B cell (primary cell): Measurements from ENCODE around the gene CDK11A. TPM values are rescaled to one million over a fixed set of nuclear protein-coding genes. Genes with fewer than 3 reads are reported as not detected.
A peak's percentile ranks its signal among the peaks of the same experiment; 100 is the strongest.

Source experiments
- ATAC-seq: fragments of 200-7000 bp; cut with Tn5 transposase; one replicate; pipeline ENCODE4 v1.10.0; 2021; ENCODE audit warnings: low read depth, mild to moderate bottlenecking, moderate number of reproducible peaks, moderate library complexity
- CTCF ChIA-PET: fragments of 350-600 bp; sonication (Branson Sonifier 250); formaldehyde crosslinking; loops from one replicate; lab custom pipeline; 2021; ENCODE audit warnings: antibody characterized with exemption, inconsistent platforms; lab: Charles Lee
- POLR2A ChIA-PET: fragments of 350-600 bp; sonication (Branson Sonifier 250); formaldehyde crosslinking; loops from one replicate; lab custom pipeline; 2021; ENCODE audit warnings: antibody characterized with exemption; lab: Charles Lee
- DNase-seq: peaks from one replicate; pipeline ENCODE4 v3.0.0; 2013
- H2AFZ ChIP-seq: 2 replicates; pipeline ENCODE4 v1.6.1; 2012; ENCODE audit warnings: mild to moderate bottlenecking, low read depth, low read length; ENCODE audit not compliant: insufficient read depth, poor library complexity, severe bottlenecking
- H3K27ac ChIP-seq, 2 donors: 1 replicate in 1 of 2; 2 replicates in 1 of 2; pipeline ENCODE4 v1.5.1; 2012 to 2013; ENCODE audit warnings: low read length in 2 of 2, mild to moderate bottlenecking in 2 of 2, moderate library complexity in 1 of 2
- H3K27me3 ChIP-seq, 4 experiments: fragments of 200-600 bp in 1 of 4; sonication (generic) in 1 of 4; replicated peaks in 1 of 4; 1 replicate in 2 of 4; 2 replicates in 2 of 4; pipeline versions ENCODE4 v1.6.1 to v1.7.0; 2013 to 2016; ENCODE audit warnings: low read length in 3 of 4, mild to moderate bottlenecking in 2 of 4, mixed read lengths in 1 of 4, moderate library complexity in 1 of 4; ENCODE audit not compliant: insufficient read depth in 4 of 4, control insufficient read depth in 3 of 4; ENCODE audit errors: control extremely low read depth in 1 of 4
- H3K36me3 ChIP-seq, 2 experiments: replicated peaks in 1 of 2; 1 replicate in 1 of 2; 2 replicates in 1 of 2; pipeline versions ENCODE4 v1.6.1 to v1.7.1; 2013; ENCODE audit warnings: low read length in 1 of 2; ENCODE audit not compliant: insufficient read depth in 2 of 2, control insufficient read depth in 1 of 2; ENCODE audit errors: control extremely low read depth in 1 of 2, extremely low read depth in 1 of 2
- H3K4me1 ChIP-seq, 2 donors: fragments of 200-600 bp in 1 of 2; sonication (generic) in 1 of 2; 1 replicate in 1 of 2; 2 replicates in 1 of 2; pipeline versions ENCODE4 v1.5.1 to v1.6.1; 2013 to 2017; ENCODE audit warnings: low read length in 2 of 2; ENCODE audit not compliant: control insufficient read depth in 2 of 2, insufficient read depth in 2 of 2
- H3K4me2 ChIP-seq: replicated peaks from 2 replicates; pipeline ENCODE3; 2012; ENCODE audit warnings: mild to moderate bottlenecking, low read depth, low read length; ENCODE audit not compliant: poor library complexity, severe bottlenecking
- H3K4me3 ChIP-seq, 5 experiments: fragments of 200-600 bp in 1 of 5; sonication (generic) in 1 of 5; 1 replicate in 3 of 5; 2 replicates in 2 of 5; pipeline versions ENCODE4 v1.5.1 to v1.7.0; 2011 to 2016; ENCODE audit warnings: low read length in 4 of 5, mild to moderate bottlenecking in 4 of 5, low read depth in 2 of 5, control low read depth in 1 of 5, moderate library complexity in 1 of 5; ENCODE audit not compliant: insufficient read depth in 1 of 5; ENCODE audit errors: control extremely low read depth in 1 of 5, extremely low read depth in 1 of 5
- H3K79me2 ChIP-seq: fragments of 200-600 bp; sonication (generic); one replicate; pipeline ENCODE4 v1.6.0; 2016; ENCODE audit warnings: low read length; ENCODE audit not compliant: control insufficient read depth, insufficient read depth
- H3K9ac ChIP-seq: fragments of 200-600 bp; sonication (generic); 2 replicates; pipeline ENCODE4 v1.6.1; 2017; ENCODE audit warnings: mild to moderate bottlenecking, low read length, moderate library complexity
- H3K9me3 ChIP-seq, 3 donors: one replicate each; pipeline versions ENCODE4 v1.6.1 to v1.7.1; 2013; ENCODE audit warnings: low read length in 2 of 3; ENCODE audit not compliant: control insufficient read depth in 2 of 3, insufficient read depth in 1 of 3; ENCODE audit errors: control extremely low read depth in 1 of 3
- H4K20me1 ChIP-seq: 2 replicates; pipeline ENCODE4 v1.6.0; 2012; ENCODE audit warnings: mild to moderate bottlenecking, low read length; ENCODE audit not compliant: insufficient read depth, control insufficient read depth, poor library complexity, severe bottlenecking
- H3K27ac Mint-ChIP-seq: one replicate; pipeline ENCODE4 v1.8.0; 2021; ENCODE audit warnings: mixed read lengths
- H3K27me3 Mint-ChIP-seq: one replicate; pipeline ENCODE4 v1.8.0; 2021; ENCODE audit warnings: mixed read lengths
- H3K4me1 Mint-ChIP-seq: one replicate; pipeline ENCODE4 v1.8.0; 2021; ENCODE audit warnings: mixed read lengths
- H3K4me3 Mint-ChIP-seq: one replicate; pipeline ENCODE4 v1.8.0; 2021; ENCODE audit warnings: mixed read lengths
- H3K9me3 Mint-ChIP-seq: one replicate; pipeline ENCODE4 v1.8.0; 2022; ENCODE audit warnings: mixed read lengths; ENCODE audit not compliant: insufficient read depth
- CTCF ChIP-seq: fragments of 200-600 bp; IDR thresholded peaks from one replicate; pipeline ENCODE4 v1.8.0; 2022; ENCODE audit warnings: antibody characterized with exemption, mild to moderate bottlenecking
- EZH2 ChIP-seq: IDR thresholded peaks from 2 replicates; pipeline ENCODE4 v1.6.1; 2012; ENCODE audit warnings: borderline replicate concordance, low read depth, mild to moderate bottlenecking, moderate library complexity, low read length; ENCODE audit not compliant: insufficient read depth, poor library complexity, severe bottlenecking
- whole genome bisulfite sequencing: methylation state at CpG from one replicate; pipeline ENCODE4 v1.1.5; 2013; ENCODE audit warnings: missing lambda C conversion rate; ENCODE audit not compliant: insufficient coverage; 5-methylcytosine and 5-hydroxymethylcytosine counted together
- intact Hi-C: fragments of 100-400 bp; cut with micrococcal nuclease; formaldehyde crosslinking; loops from one replicate; pipeline ENCODE4 v1.10.0; 2022
- polyA plus RNA-seq: library from polyadenylated mRNA; depleted of rRNA; stranded (reverse); fragments of >200 nt; gene quantifications from 2 replicates; pipeline ENCODE4 v1.2.3, GENCODE V29; 2012
- total RNA-seq, 2 donors: library from RNA; stranded (reverse); fragments of 120-200 nt in 1 of 2; gene quantifications; 1 replicate in 1 of 2; 2 replicates in 1 of 2; pipeline versions ENCODE4 v1.2.3 to v1.2.4, GENCODE V29; 2013 to 2022

CDK11A gene
- total and polyA plus RNA-seq, 2 donors (not counting 1 experiment from before 2014, with no cell fraction given): 82.1 to 138 TPM

- Histone ChIP-seq H3K27ac (no peak overlapping the region), H3K9me3 (no peaks in the 10 kb centered on the region), H2AFZ (no peak overlapping the region), H3K36me3 (peaks cover 0 to 21% of the 10 kb centered on the region in 2 experiments), H3K4me3 (no peak overlapping the region), H3K27me3 (no peaks in the 10 kb centered on the region), H3K79me2 (peaks cover 81% of the 10 kb centered on the region), H3K9ac (no peak overlapping the region), H3K4me2 (no peak overlapping the region), H4K20me1 (peaks cover 54% of the 10 kb centered on the region), H3K4me1 (peaks cover 5 to 10% of the 10 kb centered on the region in 2 donors)
- ATAC-seq (no peak), DNase-seq (peak; percentile 5)
- Mint-ChIP-seq H3K27me3 (no peaks in the 10 kb centered on the region), H3K9me3 (no peaks in the 10 kb centered on the region), H3K27ac (peak overlapping the region; percentile 15), H3K4me3 (no peak overlapping the region), H3K4me1 (peaks cover 27% of the 10 kb centered on the region)
- ChIA-PET POLR2A (interaction anchor here (0.6 kb wide), 1 partner anchor 345 kb away, joined by 3 read pairs; no protein-coding TSS in a partner anchor), CTCF (no interaction called here)
- 97% methylated on average over 26 of the region's 26 CpGs for WGBS
- TF ChIP-seq CTCF (no peak), EZH2 (no peak)
- intact Hi-C loops: no loop called here
Observed at GRCh38 chr1:1683104-1683905, 40.9 kb downstream of the CDK11A start.

GRCh38 chr1:1680912-1681273 lies 43.3 kb downstream of the CDK11A start:
- Mint-ChIP-seq H3K4me1 (peaks cover 29% of the 10 kb centered on the region), H3K4me3 (no peak overlapping the region), H3K27me3 (no peaks in the 10 kb centered on the region), H3K9me3 (no peaks in the 10 kb centered on the region), H3K27ac (no peak overlapping the region)
- no peak for DNase-seq
- H3K79me2 ChIP-seq: peaks cover 58% of the 10 kb centered on the region
- peaks cover 52% of the 10 kb centered on the region for H4K20me1 ChIP-seq
- H3K27me3 ChIP-seq: no peaks in the 10 kb centered on the region
- WGBS: 86% methylated on average over 11 of the region's 11 CpGs
- no peak overlapping the region for H3K9ac ChIP-seq
- no peaks in the 10 kb centered on the region for H3K9me3 ChIP-seq
- no peak overlapping the region for H3K4me3 ChIP-seq
- TF ChIP-seq EZH2 (no peak), CTCF (no peak)
- H3K4me1 ChIP-seq: peaks cover 9 to 22% of the 10 kb centered on the region in 2 donors
- ChIA-PET POLR2A (no interaction called here), CTCF (interaction anchor here (0.6 kb wide), 1 partner anchor 55 kb away, joined by 3 read pairs; no protein-coding TSS in a partner anchor)
- H3K36me3 ChIP-seq: peaks cover 0 to 18% of the 10 kb centered on the region in 2 experiments
- H3K27ac ChIP-seq: no peak overlapping the region
- intact Hi-C loops: no loop called here
- no peak for ATAC-seq
- no peak overlapping the region for H2AFZ ChIP-seq
- H3K4me2 ChIP-seq: no peak overlapping the region
